Endothelial cell of umbilical vein (primary cell): Measurements from ENCODE around the gene MLLT6. TPM values are rescaled to one million over a fixed set of nuclear protein-coding genes. Genes with fewer than 3 reads are reported as not detected.

Source experiments
- BruUV-seq: library from RNA; stranded (reverse); fragments of 400-500 nt; replicated peaks from 2 replicates; lab custom pipeline; 2021; lab: Mats Ljungman, UMichigan
- CTCF ChIA-PET: fragments of 300-600, 350-600 bp; sonication (Branson Sonifier 250); formaldehyde crosslinking; loops from one replicate; lab custom pipeline; 2021; ENCODE audit warnings: antibody characterized with exemption, inconsistent platforms; lab: Charles Lee
- POLR2A ChIA-PET: fragments of 300-600, 350-600 bp; sonication (Branson Sonifier 250); formaldehyde crosslinking; loops from one replicate; lab custom pipeline; 2021; ENCODE audit warnings: antibody characterized with exemption, inconsistent platforms; lab: Charles Lee
- DNase-seq: peaks from one replicate; pipeline ENCODE4 v3.0.0-alpha.2; 2011; ENCODE audit warnings: low read depth, low spot score
- FAIRE-seq: peaks from 2 replicates; lab custom pipeline; 2011; peaks lifted over from hg19 to GRCh38; lab: Jason Lieb, UNC
- H2AFZ ChIP-seq: 2 replicates; pipeline ENCODE4 v1.6.0; 2012; ENCODE audit warnings: low read depth, low read length, control low read depth, inconsistent platforms
- H3K27ac ChIP-seq: 2 replicates; pipeline ENCODE4 v1.5.1; 2011; ENCODE audit warnings: low read depth, mild to moderate bottlenecking, control low read depth, low read length, moderate library complexity; ENCODE audit not compliant: insufficient read depth
- H3K27me3 ChIP-seq, 2 experiments: 2 replicates each; pipeline versions ENCODE4 v1.6.0 to v1.6.1; 2011; ENCODE audit warnings: low read length in 2 of 2, mixed read lengths in 1 of 2; ENCODE audit not compliant: control insufficient read depth in 2 of 2, insufficient read depth in 2 of 2
- H3K36me3 ChIP-seq, 2 experiments: 2 replicates in 1 of 2; 3 replicates in 1 of 2; pipeline ENCODE4 v1.5.1; 2011; ENCODE audit warnings: low read length in 2 of 2, mild to moderate bottlenecking in 1 of 2, moderate library complexity in 1 of 2; ENCODE audit not compliant: control insufficient read depth in 2 of 2, insufficient read depth in 2 of 2; ENCODE audit errors: extremely low read depth in 1 of 2
- H3K4me1 ChIP-seq: 3 replicates; pipeline ENCODE4 v1.5.1; 2011; ENCODE audit warnings: mild to moderate bottlenecking, low read length; ENCODE audit not compliant: control insufficient read depth, insufficient read depth; ENCODE audit errors: extremely low read depth
- H3K4me2 ChIP-seq: 2 replicates; pipeline ENCODE4 v1.6.1; 2011; ENCODE audit warnings: low read length, control low read depth, mixed read lengths; ENCODE audit not compliant: insufficient read depth
- H3K4me3 ChIP-seq, 3 experiments: fragments of 200-600 bp in 1 of 3; sonication (generic), shearing (Covaris generic) in 1 of 3; replicated peaks in 1 of 3; 2 replicates each; pipeline ENCODE4 v1.5.1; 2011 to 2016; ENCODE audit warnings: control low read depth in 3 of 3, low read length in 3 of 3, mild to moderate bottlenecking in 2 of 3, inconsistent platforms in 1 of 3, low read depth in 1 of 3, moderate library complexity in 1 of 3; ENCODE audit not compliant: insufficient read depth in 1 of 3
- H3K79me2 ChIP-seq: 2 replicates; pipeline ENCODE4 v1.6.0; 2012; ENCODE audit warnings: low read length, inconsistent platforms; ENCODE audit not compliant: control insufficient read depth, insufficient read depth
- H3K9ac ChIP-seq: replicated peaks from 2 replicates; pipeline ENCODE3; 2011; ENCODE audit warnings: low read length, control low read depth; ENCODE audit not compliant: insufficient read depth; ENCODE audit errors: extremely low read depth
- H3K9me1 ChIP-seq: replicated peaks from 3 replicates; pipeline ENCODE4 v1.6.0; 2011; ENCODE audit warnings: mild to moderate bottlenecking, low read length; ENCODE audit not compliant: control insufficient read depth, insufficient read depth; ENCODE audit errors: extremely low read depth
- H3K9me3 ChIP-seq: replicated peaks from 2 replicates; pipeline ENCODE4 v1.5.1; 2012; ENCODE audit warnings: low read length, inconsistent platforms; ENCODE audit not compliant: control insufficient read depth, insufficient read depth
- H4K20me1 ChIP-seq: replicated peaks from 2 replicates; pipeline ENCODE3; 2011; ENCODE audit warnings: mild to moderate bottlenecking, low read length; ENCODE audit not compliant: control insufficient read depth, insufficient read depth; ENCODE audit errors: extremely low read depth
- EZH2 ChIP-seq: IDR thresholded peaks from 2 replicates; pipeline ENCODE4 v1.6.1; 2012; ENCODE audit warnings: borderline replicate concordance, low read depth, mild to moderate bottlenecking, moderate library complexity, low read length, inconsistent platforms; ENCODE audit not compliant: severe bottlenecking
- FOS ChIP-seq: IDR thresholded peaks from 2 replicates; pipeline ENCODE4 v1.6.1; 2011; ENCODE audit warnings: mild to moderate bottlenecking, low read length, moderate library complexity, borderline replicate concordance; ENCODE audit not compliant: insufficient read depth
- GATA2 ChIP-seq: IDR thresholded peaks from 2 replicates; pipeline ENCODE4 v1.7.0; 2011; ENCODE audit warnings: low read depth, mild to moderate bottlenecking, moderate library complexity, mixed read lengths, low read length; ENCODE audit not compliant: insufficient read length, insufficient read depth
- JUN ChIP-seq: IDR thresholded peaks from 2 replicates; pipeline ENCODE4 v1.6.1; 2011; ENCODE audit warnings: borderline replicate concordance, low read depth; ENCODE audit not compliant: insufficient read length, insufficient read depth
- MYC ChIP-seq: IDR thresholded peaks from one replicate; pipeline ENCODE4 v1.6.1; 2011; ENCODE audit warnings: mild to moderate bottlenecking, low read depth, low read length
- dilution Hi-C: fragments of 300-500 bp; cut with MboI; formaldehyde crosslinking; loops from one replicate; pipeline ENCODE4 v1.15.0; 2019; ENCODE audit warnings: low sequenced_read_pairs; ENCODE audit not compliant: extremely low pct_ligation_motif_present
- intact Hi-C: fragments of 100-400 bp; cut with micrococcal nuclease; formaldehyde crosslinking; loops from one replicate; pipeline ENCODE4 v1.10.0; 2022
- polyA plus RNA-seq, 4 experiments: library from polyadenylated mRNA; depleted of rRNA in 3 of 4; stranded (reverse) in 3 of 4; unstranded in 1 of 4; fragments of >200 nt; gene quantifications; 2 replicates each; pipeline versions ENCODE4 v1.2.1 to v1.2.3, GENCODE V29; 2011 to 2012; ENCODE audit warnings: missing spikeins in 1 of 4
- total RNA-seq: library from RNA; stranded (reverse); gene quantifications from 2 replicates; pipeline ENCODE4 v1.2.3, GENCODE V29; 2021
- TF ChIP-seq, protein P1 (sequence below), 2 donors: IDR thresholded peaks; 1 replicate in 1 of 2; 2 replicates in 1 of 2; pipeline ENCODE4 v1.5.1; 2011; ENCODE audit warnings: low read length in 2 of 2, mild to moderate bottlenecking in 2 of 2, moderate library complexity in 2 of 2, control low read depth in 1 of 2, inconsistent platforms in 1 of 2, low read depth in 1 of 2; ENCODE audit not compliant: insufficient read depth in 1 of 2; ENCODE audit errors: extremely low read depth in 1 of 2

The MLLT6 gene
- total and polyA plus RNA-seq, 2 donors (not counting 3 experiments of a cell fraction or from before 2014, with no cell fraction given) = 32.1 to 85.4 TPM

DNA sequence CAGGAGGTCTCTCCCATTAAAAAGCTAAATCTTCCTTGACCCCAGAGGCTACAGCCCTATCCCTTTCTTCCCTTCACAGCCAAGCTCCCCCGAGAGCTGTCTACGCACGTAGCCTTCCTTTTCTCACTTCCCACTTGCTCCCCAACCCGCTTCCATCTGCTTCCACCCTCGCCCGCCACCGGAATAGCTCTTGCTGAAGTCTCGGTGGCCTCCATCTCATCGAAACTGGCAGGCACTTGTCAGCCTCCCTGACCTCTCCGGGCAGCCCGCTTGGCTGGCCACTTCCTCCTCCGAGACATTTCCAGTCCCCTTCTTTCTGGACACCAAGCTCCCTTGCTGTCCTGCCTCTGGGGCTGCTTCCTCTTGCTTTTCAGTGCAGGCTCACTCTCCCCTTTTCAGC, 19.6 kb upstream of the MLLT6 start:
- H3K9me3 ChIP-seq = no peaks in the 10 kb centered on the region
- H3K9ac ChIP-seq = no peak overlapping the region
- H4K20me1 ChIP-seq = no peaks in the 10 kb centered on the region
- H3K36me3 ChIP-seq = no peaks in the 10 kb centered on the region
- TF ChIP-seq MYC (no peak), JUN (no peak), FOS (no peak)
- no peak for FAIRE-seq
- no peaks in the 10 kb centered on the region for H3K27me3 ChIP-seq
- no peaks in the 10 kb centered on the region for H3K79me2 ChIP-seq
- ChIA-PET POLR2A (no interaction called here), CTCF (interaction anchor here (3.5 kb wide), 1 partner anchor 8 kb away, joined by 26 read pairs; no protein-coding TSS in a partner anchor)
- H3K9me1 ChIP-seq = no peaks in the 10 kb centered on the region
- H2AFZ ChIP-seq = no peak overlapping the region
- intact Hi-C loops = no loop called here
- H3K4me3 ChIP-seq = no peak overlapping the region
- BruUV-seq = no TSS peak
- H3K27ac ChIP-seq = no peak overlapping the region
- no peak overlapping the region for H3K4me2 ChIP-seq
- H3K4me1 ChIP-seq = peaks cover 6% of the 10 kb centered on the region
- DNase-seq = no peak
- dilution Hi-C loops = no loop called here

DNA sequence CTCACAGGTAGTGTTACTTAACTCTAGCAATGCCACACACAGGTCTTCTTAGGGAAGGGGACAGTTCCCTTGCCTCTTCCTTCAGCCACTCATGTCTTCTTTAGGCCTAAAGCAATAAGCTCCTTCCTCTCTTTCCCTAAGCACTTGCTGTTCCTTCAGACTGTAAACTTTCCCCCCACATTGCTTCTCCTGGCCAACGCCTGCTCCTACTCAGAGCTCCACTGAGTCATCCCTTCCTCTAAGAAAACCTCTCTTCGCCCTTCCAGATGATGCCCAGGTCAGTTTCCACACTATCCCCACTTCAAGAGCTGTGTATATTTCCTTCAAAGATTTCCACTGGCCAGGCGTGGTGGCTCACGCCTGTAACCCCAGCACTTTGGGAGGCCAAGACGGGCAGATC, 17.8 kb upstream of the MLLT6 start:
- no peak overlapping the region for H3K9ac ChIP-seq
- ChIA-PET POLR2A (interaction anchor here (0.7 to 1.5 kb wide), 3 partner anchors 13 to 193 kb away, joined by 3 to 6 read pairs (median 5); partner anchors contain the start of gene MLLT6), CTCF (interaction anchor here (0.9 to 3.5 kb wide), 10 partner anchors 10 to 129 kb away, joined by 3 to 26 read pairs (median 4); partner anchors contain the start of gene MLLT6)
- DNase-seq (peak; percentile 45), FAIRE-seq (no peak)
- H3K4me3 ChIP-seq = no peak overlapping the region
- no peaks in the 10 kb centered on the region for H4K20me1 ChIP-seq
- TF ChIP-seq FOS = peak; percentile 77
- TF ChIP-seq EZH2 = no peak
- no peak for TF ChIP-seq GATA2
- TF ChIP-seq MYC = no peak
- TF ChIP-seq, protein P1, sequence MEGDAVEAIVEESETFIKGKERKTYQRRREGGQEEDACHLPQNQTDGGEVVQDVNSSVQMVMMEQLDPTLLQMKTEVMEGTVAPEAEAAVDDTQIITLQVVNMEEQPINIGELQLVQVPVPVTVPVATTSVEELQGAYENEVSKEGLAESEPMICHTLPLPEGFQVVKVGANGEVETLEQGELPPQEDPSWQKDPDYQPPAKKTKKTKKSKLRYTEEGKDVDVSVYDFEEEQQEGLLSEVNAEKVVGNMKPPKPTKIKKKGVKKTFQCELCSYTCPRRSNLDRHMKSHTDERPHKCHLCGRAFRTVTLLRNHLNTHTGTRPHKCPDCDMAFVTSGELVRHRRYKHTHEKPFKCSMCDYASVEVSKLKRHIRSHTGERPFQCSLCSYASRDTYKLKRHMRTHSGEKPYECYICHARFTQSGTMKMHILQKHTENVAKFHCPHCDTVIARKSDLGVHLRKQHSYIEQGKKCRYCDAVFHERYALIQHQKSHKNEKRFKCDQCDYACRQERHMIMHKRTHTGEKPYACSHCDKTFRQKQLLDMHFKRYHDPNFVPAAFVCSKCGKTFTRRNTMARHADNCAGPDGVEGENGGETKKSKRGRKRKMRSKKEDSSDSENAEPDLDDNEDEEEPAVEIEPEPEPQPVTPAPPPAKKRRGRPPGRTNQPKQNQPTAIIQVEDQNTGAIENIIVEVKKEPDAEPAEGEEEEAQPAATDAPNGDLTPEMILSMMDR (IDR thresholded peaks at IDR 0.05; ENCODE audit: extremely low read depth in 1 of 2, insufficient read depth in 1 of 2, low read depth in 1 of 2, low read length in 2 of 2) = no peak
- intact Hi-C loops = no loop called here
- no peak overlapping the region for H3K4me2 ChIP-seq
- no peaks in the 10 kb centered on the region for H3K79me2 ChIP-seq
- no peaks in the 10 kb centered on the region for H3K27me3 ChIP-seq
- peak overlapping the region; percentile 35 for H2AFZ ChIP-seq
- no peaks in the 10 kb centered on the region for H3K9me3 ChIP-seq
- no TSS peak for BruUV-seq
- dilution Hi-C loops = no loop called here
- H3K36me3 ChIP-seq = no peaks in the 10 kb centered on the region
- H3K4me1 ChIP-seq = peaks cover 6% of the 10 kb centered on the region
- H3K9me1 ChIP-seq = no peaks in the 10 kb centered on the region
- H3K27ac ChIP-seq = no peak overlapping the region
